H1 (cell line): ENCODE measurements around the gene GRB7. TPM values are rescaled to one million over a fixed set of nuclear protein-coding genes. Genes with fewer than 3 reads are reported as not detected.

ENCODE experiments used
- CTCF ChIA-PET: fragments of 300-600 bp; sonication (Branson Sonifier 250); formaldehyde crosslinking; loops from one replicate; lab custom pipeline; 2021; ENCODE audit not compliant: partially characterized antibody; lab: Charles Lee
- POLR2A ChIA-PET: fragments of 300-600 bp; sonication (Branson Sonifier 250); formaldehyde crosslinking; loops from one replicate; lab custom pipeline; 2021; ENCODE audit warnings: inconsistent platforms; ENCODE audit not compliant: partially characterized antibody; lab: Charles Lee
- DNase-seq, 2 experiments: peaks; one replicate each; pipeline versions ENCODE4 v3.0.0 to v3.0.0-alpha.2; 2010 to 2022; ENCODE audit warnings: low spot score in 2 of 2, low read depth in 1 of 2, mixed read lengths in 1 of 2
- FAIRE-seq: peaks from 2 replicates; lab custom pipeline; 2011; peaks lifted over from hg19 to GRCh38; lab: Jason Lieb, UNC
- H2AFZ ChIP-seq: 2 replicates; pipeline ENCODE4 v1.8.1; 2012; ENCODE audit warnings: low read length, inconsistent platforms
- H2AK5ac ChIP-seq: 2 replicates; pipeline ENCODE4 v1.6.1; 2013; ENCODE audit warnings: low read depth, low read length
- H2BK120ac ChIP-seq: replicated peaks from 2 replicates; pipeline ENCODE3; 2013; ENCODE audit warnings: low read depth, low read length, inconsistent platforms
- H2BK12ac ChIP-seq: 2 replicates; pipeline ENCODE4 v1.6.1; 2013; ENCODE audit warnings: low read depth, low read length
- H2BK15ac ChIP-seq: 2 replicates; pipeline ENCODE4 v1.6.1; 2013; ENCODE audit warnings: low read length
- H2BK20ac ChIP-seq: 2 replicates; pipeline ENCODE4 v1.6.1; 2013; ENCODE audit warnings: low read length
- H2BK5ac ChIP-seq: 2 replicates; pipeline ENCODE4 v1.6.1; 2013; ENCODE audit warnings: low read depth, low read length
- H3K14ac ChIP-seq: 2 replicates; pipeline ENCODE4 v1.6.1; 2013; ENCODE audit warnings: inconsistent platforms; ENCODE audit not compliant: insufficient read length
- H3K18ac ChIP-seq: 2 replicates; pipeline ENCODE4 v1.6.1; 2013; ENCODE audit warnings: low read length; ENCODE audit errors: extremely low read depth
- H3K23ac ChIP-seq: 2 replicates; pipeline ENCODE4 v1.6.1; 2013; ENCODE audit warnings: inconsistent platforms; ENCODE audit not compliant: insufficient read length
- H3K23me2 ChIP-seq: 2 replicates; pipeline ENCODE4 v1.6.1; 2013; ENCODE audit warnings: low read depth, low read length
- H3K27ac ChIP-seq: 2 replicates; pipeline ENCODE4 v1.6.1; 2011; ENCODE audit warnings: low read depth, low read length, inconsistent platforms
- H3K27me3 ChIP-seq, 4 experiments: replicated peaks in 1 of 4; 1 replicate in 1 of 4; 2 replicates in 3 of 4; pipeline versions ENCODE4 v1.6.1 to v1.8.1; 2011 to 2013; ENCODE audit warnings: low read length in 3 of 4, mild to moderate bottlenecking in 3 of 4, inconsistent platforms in 2 of 4, mixed read lengths in 2 of 4, moderate library complexity in 1 of 4; ENCODE audit not compliant: control insufficient read depth in 3 of 4, insufficient read depth in 3 of 4; ENCODE audit errors: extremely low read depth in 1 of 4
- H3K36me3 ChIP-seq, 4 experiments: 2 replicates each; pipeline versions ENCODE4 v1.6.1 to v1.8.1; 2011 to 2013; ENCODE audit warnings: mild to moderate bottlenecking in 4 of 4, low read length in 3 of 4, moderate library complexity in 2 of 4, control low read depth in 1 of 4, inconsistent platforms in 1 of 4; ENCODE audit not compliant: insufficient read depth in 4 of 4, control insufficient read depth in 2 of 4
- H3K4ac ChIP-seq: replicated peaks from 2 replicates; pipeline ENCODE3; 2013; ENCODE audit warnings: low read length, low read depth, mixed read lengths, inconsistent platforms; ENCODE audit not compliant: insufficient read length
- H3K4me1 ChIP-seq, 4 experiments: replicated peaks in 1 of 4; 1 replicate in 1 of 4; 2 replicates in 3 of 4; pipeline versions ENCODE4 v1.6.1 to v1.8.1; 2011 to 2013; ENCODE audit warnings: low read length in 3 of 4, inconsistent platforms in 2 of 4, mixed read lengths in 1 of 4; ENCODE audit not compliant: insufficient read depth in 4 of 4, control insufficient read depth in 3 of 4
- H3K4me2 ChIP-seq, 2 experiments: 2 replicates each; pipeline versions ENCODE4 v1.6.1 to v1.8.1; 2011 to 2013; ENCODE audit warnings: low read depth in 2 of 2, low read length in 2 of 2, control low read depth in 1 of 2, inconsistent platforms in 1 of 2, mild to moderate bottlenecking in 1 of 2; ENCODE audit not compliant: insufficient read depth in 1 of 2
- H3K4me3 ChIP-seq, 4 experiments: fragments of 200-600, 300-600 bp in 1 of 4; sonication (generic), shearing (Covaris generic), sonication (Bioruptor Twin) in 1 of 4; 2 replicates each; pipeline versions ENCODE4 v1.5.1 to v1.8.1; 2011 to 2016; ENCODE audit warnings: low read length in 4 of 4, low read depth in 3 of 4, control low read depth in 2 of 4, inconsistent platforms in 2 of 4, mild to moderate bottlenecking in 2 of 4, mixed read lengths in 1 of 4, moderate library complexity in 1 of 4; ENCODE audit not compliant: insufficient read depth in 2 of 4; ENCODE audit errors: extremely low read depth in 1 of 4
- H3K56ac ChIP-seq: replicated peaks from 2 replicates; pipeline ENCODE3; 2013; ENCODE audit warnings: low read depth, mild to moderate bottlenecking, mixed read lengths, low read length, inconsistent platforms; ENCODE audit not compliant: insufficient read length
- H3K79me1 ChIP-seq: 2 replicates; pipeline ENCODE4 v1.6.1; 2013; ENCODE audit warnings: low read depth, low read length, control low read depth
- H3K79me2 ChIP-seq, 2 experiments: 2 replicates each; pipeline versions ENCODE4 v1.6.1 to v1.8.1; 2012 to 2013; ENCODE audit warnings: low read length in 2 of 2, mild to moderate bottlenecking in 2 of 2, inconsistent platforms in 1 of 2; ENCODE audit not compliant: insufficient read depth in 2 of 2, control insufficient read depth in 1 of 2
- H3K9ac ChIP-seq, 4 experiments: replicated peaks in 1 of 4; 1 replicate in 1 of 4; 2 replicates in 3 of 4; pipeline versions ENCODE4 v1.6.1 to v1.8.1; 2011 to 2013; ENCODE audit warnings: low read depth in 3 of 4, low read length in 3 of 4, control low read depth in 2 of 4, mild to moderate bottlenecking in 2 of 4, moderate library complexity in 2 of 4, inconsistent platforms in 1 of 4; ENCODE audit errors: extremely low read depth in 1 of 4
- H3K9me3 ChIP-seq, 2 experiments: 2 replicates each; pipeline versions ENCODE4 v1.6.1 to v1.8.1; 2012 to 2013; ENCODE audit warnings: mild to moderate bottlenecking in 2 of 2, moderate library complexity in 2 of 2, control low read depth in 1 of 2, inconsistent platforms in 1 of 2, low read depth in 1 of 2, low read length in 1 of 2, mixed read lengths in 1 of 2; ENCODE audit not compliant: insufficient read depth in 2 of 2
- H4K20me1 ChIP-seq, 2 experiments: replicated peaks in 1 of 2; 2 replicates each; pipeline versions ENCODE3 to v1.8.1; 2011 to 2013; ENCODE audit warnings: inconsistent platforms in 2 of 2, low read length in 2 of 2, mild to moderate bottlenecking in 1 of 2; ENCODE audit not compliant: insufficient read depth in 2 of 2, control insufficient read depth in 1 of 2
- H4K5ac ChIP-seq: 2 replicates; pipeline ENCODE4 v1.6.1; 2013; ENCODE audit warnings: low read length, low read depth, mixed read lengths, inconsistent platforms; ENCODE audit not compliant: insufficient read length
- H4K8ac ChIP-seq: 2 replicates; pipeline ENCODE4 v1.8.0; 2013; ENCODE audit warnings: mild to moderate bottlenecking, moderate library complexity, low read length, inconsistent platforms; ENCODE audit not compliant: insufficient read depth; ENCODE audit errors: extremely low read depth
- H4K91ac ChIP-seq: replicated peaks from 2 replicates; pipeline ENCODE3; 2013; ENCODE audit warnings: low read length, mixed read lengths, inconsistent platforms; ENCODE audit not compliant: insufficient read length
- CEBPB ChIP-seq: IDR thresholded peaks from 2 replicates; pipeline ENCODE4 v1.6.1; 2012; ENCODE audit warnings: low read depth, low read length
- CHD1 ChIP-seq: IDR thresholded peaks from 2 replicates; pipeline ENCODE4 v1.6.1; 2012; ENCODE audit warnings: low read depth, low read length, improper control_type of control experiment
- CREB1 ChIP-seq: IDR thresholded peaks from 2 replicates; pipeline ENCODE4 v1.6.1; 2012; ENCODE audit warnings: inconsistent platforms
- RBBP5 ChIP-seq: IDR thresholded peaks from 2 replicates; pipeline ENCODE4 v1.7.1; 2012; ENCODE audit warnings: low read depth, mild to moderate bottlenecking, inconsistent platforms, low read length, moderate library complexity, borderline replicate concordance
- SP1 ChIP-seq: IDR thresholded peaks from 2 replicates; pipeline ENCODE4 v1.6.1; 2011; ENCODE audit warnings: low read depth, low read length
- WGBS, 2 experiments: shearing (Covaris generic) in 1 of 2; methylation state at CpG; one replicate each; pipeline versions ENCODE4 v1.1.6 to v1.1.7; 2013 to 2015; ENCODE audit warnings: low lambda C conversion rate in 2 of 2, mixed read lengths in 2 of 2, inconsistent platforms in 1 of 2, low coverage in 1 of 2, missing lambda C conversion rate in 1 of 2; ENCODE audit not compliant: insufficient replicate concordance in 2 of 2, insufficient coverage in 1 of 2, insufficient read length in 1 of 2; ENCODE audit errors: extremely low coverage in 1 of 2, missing lambda C conversion rate in 1 of 2; 5-methylcytosine and 5-hydroxymethylcytosine counted together
- polyA plus RNA-seq, 7 experiments: library from polyadenylated mRNA; depleted of rRNA in 3 of 7; stranded (reverse) in 5 of 7; unstranded in 2 of 7; fragments of >200 nt in 5 of 7; fragments of 200-250 nt in 2 of 7; gene quantifications; 1 replicate in 5 of 7; 2 replicates in 1 of 7; 4 replicates in 1 of 7; pipeline versions ENCODE4 v1.2.1 to v1.2.3, GENCODE V29; 2011 to 2013; ENCODE audit warnings: missing spikeins in 2 of 7, mixed read lengths in 2 of 7
- total RNA-seq: library from RNA; stranded (reverse); fragmentation: NEBNext Ultra II Directional; extraction: Animal tissue kit (Norgen Biotek cat#: 25700); gene quantifications from 2 replicates; pipeline ENCODE4 v1.2.1, GENCODE V29; 2021
- TF ChIP-seq, protein P1 (sequence below): IDR thresholded peaks from 2 replicates; pipeline ENCODE4 v1.6.1; 2011; ENCODE audit warnings: low read depth, mild to moderate bottlenecking, low read length; ENCODE audit not compliant: insufficient read depth
- TF ChIP-seq, protein P2 (sequence below): IDR thresholded peaks from 2 replicates; pipeline ENCODE4 v1.6.1; 2012; ENCODE audit warnings: inconsistent platforms

Gene GRB7
- total and polyA plus RNA-seq, 2 of the 8 experiments (the other 6 are each of a cell fraction or from before 2014, with no cell fraction given) = 32.2 to 41.5 TPM

- Histone ChIP-seq H3K4me1 (no peaks in the 10 kb centered on the region), H2BK12ac (no peak overlapping the region), H3K79me1 (no peaks in the 10 kb centered on the region; the same call in 1 of the 2 replicates), H2BK5ac (no peak overlapping the region), H3K23ac (no peak overlapping the region), H4K5ac (no peak overlapping the region), H4K91ac (no peak overlapping the region)
- TF ChIP-seq, protein P1, sequence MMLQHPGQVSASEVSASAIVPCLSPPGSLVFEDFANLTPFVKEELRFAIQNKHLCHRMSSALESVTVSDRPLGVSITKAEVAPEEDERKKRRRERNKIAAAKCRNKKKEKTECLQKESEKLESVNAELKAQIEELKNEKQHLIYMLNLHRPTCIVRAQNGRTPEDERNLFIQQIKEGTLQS = no peak
- no peak for TF ChIP-seq RBBP5
- TF ChIP-seq CEBPB = no peak
- TF ChIP-seq SP1 = no peak
- TF ChIP-seq, protein P2, sequence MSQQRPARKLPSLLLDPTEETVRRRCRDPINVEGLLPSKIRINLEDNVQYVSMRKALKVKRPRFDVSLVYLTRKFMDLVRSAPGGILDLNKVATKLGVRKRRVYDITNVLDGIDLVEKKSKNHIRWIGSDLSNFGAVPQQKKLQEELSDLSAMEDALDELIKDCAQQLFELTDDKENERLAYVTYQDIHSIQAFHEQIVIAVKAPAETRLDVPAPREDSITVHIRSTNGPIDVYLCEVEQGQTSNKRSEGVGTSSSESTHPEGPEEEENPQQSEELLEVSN = no peak
- no peak for TF ChIP-seq CREB1
- TF ChIP-seq CHD1 = no peak
- TF ChIP-seq, all 59 proteins: peak for 0
- no peaks in the 10 kb centered on the region for H3K9me3 ChIP-seq
- no peak overlapping the region for H2BK120ac ChIP-seq
- H3K79me2 ChIP-seq = no peaks in the 10 kb centered on the region
- no peak overlapping the region for H2AK5ac ChIP-seq
- FAIRE-seq (no peak), DNase-seq (no peak)
- H3K27ac ChIP-seq = no peak overlapping the region
- no peaks in the 10 kb centered on the region for H4K20me1 ChIP-seq
- H3K36me3 ChIP-seq = no peaks in the 10 kb centered on the region
- no peak overlapping the region for H2BK15ac ChIP-seq
- H4K8ac ChIP-seq = no peak overlapping the region
- H3K27me3 ChIP-seq = no peaks in the 10 kb centered on the region
- H3K4ac ChIP-seq = no peak overlapping the region
- POLR2A ChIA-PET = no interaction called here
- H3K14ac ChIP-seq = no peak overlapping the region
- H3K4me2 ChIP-seq = no peak overlapping the region
- no peak overlapping the region for H3K9ac ChIP-seq
- WGBS, 2 experiments = 94% methylated on average over 10 of the region's 10 CpGs; no CpG with 5 or more reads in 1 of the 2 experiments
- no peak overlapping the region for H3K4me3 ChIP-seq
- H2AFZ ChIP-seq = no peak overlapping the region
- no peak overlapping the region for H3K18ac ChIP-seq
- H3K56ac ChIP-seq = no peak overlapping the region
- CTCF ChIA-PET = interaction anchor here (0.8 to 1.4 kb wide), 4 partner anchors 24 to 138 kb away, joined by 4 to 6 read pairs (median 6); partner anchors contain the start of gene MIEN1
- no peak overlapping the region for H2BK20ac ChIP-seq
- H3K23me2 ChIP-seq = no peaks in the 10 kb centered on the region
These were observed 24.2 kb downstream of the GRB7 start for GRCh38 chr17:39761861-39762496.
